Lung (tissue), 12 donors: ENCODE results near the gene ANKRD40CL. TPM values are rescaled to one million over a fixed set of nuclear protein-coding genes. Genes with fewer than 3 reads are reported as not detected.

Experiments used
- ATAC-seq: fragments of 200-7000 bp; cut with Tn5 transposase; one replicate; pipeline ENCODE4 v1.9.1; 2020; ENCODE audit warnings: moderate number of reproducible peaks; ENCODE audit not compliant: insufficient read depth, low FRiP score
- DNase-seq, 3 donors: peaks; one replicate each; pipeline ENCODE4 v3.0.0-alpha.2; 2013 to 2017
- H3K27ac ChIP-seq, 2 donors: one replicate each; pipeline ENCODE4 v1.5.1; 2013; ENCODE audit warnings: mild to moderate bottlenecking in 2 of 2, moderate library complexity in 2 of 2, control low read depth in 1 of 2, inconsistent platforms in 1 of 2, low read depth in 1 of 2, low read length in 1 of 2
- H3K27me3 ChIP-seq, 3 donors: one replicate each; pipeline ENCODE4 v1.5.1; 2013; ENCODE audit warnings: low read length in 2 of 3; ENCODE audit not compliant: control insufficient read depth in 3 of 3, insufficient read depth in 3 of 3
- H3K36me3 ChIP-seq, 4 donors: one replicate each; pipeline ENCODE4 v1.5.1; 2013; ENCODE audit warnings: low read length in 4 of 4, mild to moderate bottlenecking in 1 of 4, moderate library complexity in 1 of 4; ENCODE audit not compliant: control insufficient read depth in 4 of 4, insufficient read depth in 4 of 4
- H3K4me1 ChIP-seq, 5 donors: one replicate each; pipeline ENCODE4 v1.5.1; 2013; ENCODE audit warnings: low read length in 5 of 5, mild to moderate bottlenecking in 2 of 5, moderate library complexity in 1 of 5; ENCODE audit not compliant: control insufficient read depth in 5 of 5, insufficient read depth in 5 of 5
- H3K4me3 ChIP-seq: one replicate; pipeline ENCODE4 v1.5.1; 2013; ENCODE audit warnings: mild to moderate bottlenecking, control low read depth, moderate library complexity
- H3K9ac ChIP-seq, 2 donors: one replicate each; pipeline ENCODE4 v1.5.1; 2013; ENCODE audit warnings: low read length in 2 of 2, control low read depth in 1 of 2; ENCODE audit not compliant: insufficient read depth in 1 of 2
- H3K9me3 ChIP-seq, 4 donors: one replicate each; pipeline ENCODE4 v1.5.1; 2013; ENCODE audit warnings: low read length in 3 of 4, mild to moderate bottlenecking in 1 of 4, moderate library complexity in 1 of 4; ENCODE audit not compliant: control insufficient read depth in 4 of 4, insufficient read depth in 3 of 4
- CTCF ChIP-seq: IDR thresholded peaks from 2 replicates; pipeline ENCODE4 v1.5.1; 2012; ENCODE audit warnings: mild to moderate bottlenecking; ENCODE audit errors: control extremely low read depth, extremely low read depth
- WGBS, 2 donors: extraction: QIAGEN DNeasy Blood & Tissue Kit; methylation state at CpG; one replicate each; pipeline ENCODE4 v1.1.7; 2013; 5-methylcytosine and 5-hydroxymethylcytosine counted together
- polyA plus RNA-seq, 2 donors: library from polyadenylated mRNA; stranded (reverse); fragments of 200-250 nt; gene quantifications; one replicate each; pipeline ENCODE4 v1.2.1, GENCODE V29; 2013
- total RNA-seq, 2 donors: library from RNA; depleted of rRNA in 1 of 2; stranded (reverse); fragments of >200 nt in 1 of 2; gene quantifications; one replicate each; pipeline ENCODE4 v1.2.1, GENCODE V29; 2014 to 2021
- donor health status: control.
- donor health status: control.
- donor health status: Bipolar disorder and iron deficiency.
- donor health status: healthy.
- donor health status: DM: yes; HTN: yes; CAD: no.

The ANKRD40CL gene
- total and polyA plus RNA-seq, 4 donors = not detected

- H3K4me1 ChIP-seq = peaks cover 0 to 18% (median 5%) of the 10 kb centered on the region in 5 donors
- TF ChIP-seq CTCF = no peak
Measured at GRCh38 chr17:50768346-50768761, 1.0 kb upstream of the ANKRD40CL start.

GRCh38 chr17:50767030-50767429 is 288 bp downstream of the ANKRD40CL start:
- DNase-seq (no peak), ATAC-seq (no peak)
- Histone ChIP-seq H3K36me3 (no peaks in the 10 kb centered on the region), H3K27ac (no peak overlapping the region), H3K4me3 (no peak overlapping the region), H3K4me1 (peaks cover 0 to 19% (median 5%) of the 10 kb centered on the region in 5 donors), H3K9me3 (no peaks in the 10 kb centered on the region), H3K9ac (no peak overlapping the region), H3K27me3 (no peaks in the 10 kb centered on the region)
- 94% methylated on average over 7 of the region's 7 CpGs for WGBS, 2 donors
- no peak for TF ChIP-seq CTCF

More at GRCh38 chr17:50768346-50768761, 1.0 kb upstream of the ANKRD40CL start:
- Histone ChIP-seq H3K27me3 (no peaks in the 10 kb centered on the region), H3K9me3 (no peaks in the 10 kb centered on the region), H3K4me3 (no peak overlapping the region), H3K9ac (no peak overlapping the region), H3K36me3 (no peaks in the 10 kb centered on the region), H3K27ac (no peak overlapping the region)
- no peak for ATAC-seq
- whole genome bisulfite sequencing, 2 donors = 65 to 85% methylated on average over 7 of the region's 7 CpGs
- no peak for DNase-seq

- no peak for TF ChIP-seq CTCF
- Histone ChIP-seq H3K4me3 (no peak overlapping the region), H3K27me3 (no peaks in the 10 kb centered on the region), H3K9ac (no peak overlapping the region), H3K36me3 (no peaks in the 10 kb centered on the region), H3K9me3 (no peaks in the 10 kb centered on the region), H3K4me1 (peaks cover 0 to 19% (median 5%) of the 10 kb centered on the region in 5 donors), H3K27ac (no peak overlapping the region)
- 87 to 92% methylated on average over 10 of the region's 10 CpGs for WGBS, 2 donors
- ATAC-seq = no peak
- DNase-seq = no peak
Measured at GRCh38 chr17:50766222-50767023, 895 bp downstream of the ANKRD40CL start.
